ENCODE results near the gene EVA1C.

DNA sequence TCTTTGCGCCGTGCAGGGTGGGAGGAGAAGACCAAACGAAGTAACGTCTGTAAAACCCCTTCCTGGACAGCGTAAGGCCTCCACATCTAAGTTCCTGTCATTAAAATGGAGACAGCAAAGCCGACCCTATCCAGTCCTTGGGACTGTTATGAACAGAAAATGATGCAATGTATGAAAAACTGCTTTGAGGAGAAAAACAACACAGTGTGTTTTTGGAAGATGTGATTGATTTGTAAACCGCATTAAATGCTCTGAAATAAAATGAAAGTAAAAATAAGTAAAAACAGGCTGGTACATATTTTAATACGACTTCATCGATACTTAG, 18.9 kb upstream of the EVA1C start:
- TF ChIP-seq, protein P1, sequence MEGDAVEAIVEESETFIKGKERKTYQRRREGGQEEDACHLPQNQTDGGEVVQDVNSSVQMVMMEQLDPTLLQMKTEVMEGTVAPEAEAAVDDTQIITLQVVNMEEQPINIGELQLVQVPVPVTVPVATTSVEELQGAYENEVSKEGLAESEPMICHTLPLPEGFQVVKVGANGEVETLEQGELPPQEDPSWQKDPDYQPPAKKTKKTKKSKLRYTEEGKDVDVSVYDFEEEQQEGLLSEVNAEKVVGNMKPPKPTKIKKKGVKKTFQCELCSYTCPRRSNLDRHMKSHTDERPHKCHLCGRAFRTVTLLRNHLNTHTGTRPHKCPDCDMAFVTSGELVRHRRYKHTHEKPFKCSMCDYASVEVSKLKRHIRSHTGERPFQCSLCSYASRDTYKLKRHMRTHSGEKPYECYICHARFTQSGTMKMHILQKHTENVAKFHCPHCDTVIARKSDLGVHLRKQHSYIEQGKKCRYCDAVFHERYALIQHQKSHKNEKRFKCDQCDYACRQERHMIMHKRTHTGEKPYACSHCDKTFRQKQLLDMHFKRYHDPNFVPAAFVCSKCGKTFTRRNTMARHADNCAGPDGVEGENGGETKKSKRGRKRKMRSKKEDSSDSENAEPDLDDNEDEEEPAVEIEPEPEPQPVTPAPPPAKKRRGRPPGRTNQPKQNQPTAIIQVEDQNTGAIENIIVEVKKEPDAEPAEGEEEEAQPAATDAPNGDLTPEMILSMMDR (IDR thresholded peaks at IDR 0.05) = no peak
- no peak for TF ChIP-seq EZH2 (IDR thresholded peaks at IDR 0.05)

Measured in neural progenitor cell (in vitro differentiated cells).